Measurements from ENCODE around the gene PSME3IP1. TPM values are rescaled to one million over a fixed set of nuclear protein-coding genes. Genes with fewer than 3 reads are reported as not detected.

PSME3IP1 gene
- total RNA-seq, 3 donors from 2014 or later = 64.8 to 81.4 (median 69.8) TPM

- TF ChIP-seq POLR2AphosphoS5 (IDR thresholded peaks at IDR 0.05) = no peak
- no peak for TF ChIP-seq POLR2A (IDR thresholded peaks at IDR 0.05)
- TF ChIP-seq CTCF (IDR thresholded peaks at IDR 0.05) = no peak
These were observed 28.3 kb downstream of the PSME3IP1 start for GRCh38 chr16:57157533-57157932.

GRCh38 chr16:57156351-57156703 lies 29.5 kb downstream of the PSME3IP1 start:
- Histone ChIP-seq H3K36me3 (peaks cover 10% of the 10 kb centered on the region), H3K4me3 (no peak overlapping the region), H3K9me3 (no peaks in the 10 kb centered on the region), H3K4me1 (no peaks in the 10 kb centered on the region), H3K27ac (no peak overlapping the region), H3K27me3 (no peaks in the 10 kb centered on the region)
- TF ChIP-seq POLR2A (IDR thresholded peaks at IDR 0.05) = no peak
- TF ChIP-seq CTCF (IDR thresholded peaks at IDR 0.05) = no peak
- TF ChIP-seq POLR2AphosphoS5 (IDR thresholded peaks at IDR 0.05) = no peak
- intact Hi-C loops (cut with DNase I; ENCODE audit: low total_unique reads) = no loop called here
- no peak for DNase-seq (ENCODE audit: low spot score in 2 of 2)

More at GRCh38 chr16:57157533-57157932, 28.3 kb downstream of the PSME3IP1 start:
- no peaks in the 10 kb centered on the region for H3K27me3 ChIP-seq
- no peak overlapping the region for H3K4me3 ChIP-seq
- peaks cover 10% of the 10 kb centered on the region for H3K36me3 ChIP-seq
- H3K4me1 ChIP-seq = no peaks in the 10 kb centered on the region
- H3K27ac ChIP-seq = no peak overlapping the region
- intact Hi-C loops (cut with DNase I; ENCODE audit: low total_unique reads) = no loop called here
- H3K9me3 ChIP-seq = no peaks in the 10 kb centered on the region
- DNase-seq (ENCODE audit: low spot score in 2 of 2) = no peak

GRCh38 chr16:57155702-57156350 lies 30.0 kb downstream of the PSME3IP1 start:
- H3K27me3 ChIP-seq = no peaks in the 10 kb centered on the region
- H3K4me3 ChIP-seq = no peak overlapping the region
- intact Hi-C loops (cut with DNase I; ENCODE audit: low total_unique reads) = no loop called here
- H3K4me1 ChIP-seq = no peaks in the 10 kb centered on the region
- H3K36me3 ChIP-seq = peaks cover 10% of the 10 kb centered on the region
- no peak overlapping the region for H3K27ac ChIP-seq
- no peaks in the 10 kb centered on the region for H3K9me3 ChIP-seq
- no peak for DNase-seq (ENCODE audit: low spot score in 2 of 2)
- TF ChIP-seq POLR2AphosphoS5 (IDR thresholded peaks at IDR 0.05) (no peak), POLR2A (IDR thresholded peaks at IDR 0.05) (no peak), CTCF (IDR thresholded peaks at IDR 0.05) (no peak)

GRCh38 chr16:57153841-57154240 lies 32.0 kb downstream of the PSME3IP1 start:
- H3K4me1 ChIP-seq = no peaks in the 10 kb centered on the region

More at GRCh38 chr16:57153841-57154240, 32.0 kb downstream of the PSME3IP1 start:
- no peak for DNase-seq (ENCODE audit: low spot score in 2 of 2)
- no peak overlapping the region for H3K4me3 ChIP-seq
- H3K27me3 ChIP-seq = no peaks in the 10 kb centered on the region
- TF ChIP-seq POLR2A (IDR thresholded peaks at IDR 0.05) (no peak), CTCF (IDR thresholded peaks at IDR 0.05) (no peak), POLR2AphosphoS5 (IDR thresholded peaks at IDR 0.05) (no peak)
- peaks cover 7% of the 10 kb centered on the region for H3K36me3 ChIP-seq
- intact Hi-C loops (cut with DNase I; ENCODE audit: low total_unique reads) = no loop called here
- no peak overlapping the region for H3K27ac ChIP-seq
- no peaks in the 10 kb centered on the region for H3K9me3 ChIP-seq

Measured in breast epithelium (tissue), 4 donors.